HG02623 (cell line): ENCODE results near the gene RNF130.
"Not testable (repeated sequence)": the region's sequence is repeated elsewhere in the genome, so short reads cannot be mapped to it uniquely, and the experiment has no call there.

Experiments used
- ATAC-seq: cut with Tn5 transposase; IDR thresholded peaks from one replicate; pipeline ENCODE4 v1.9.1; 2021; ENCODE audit warnings: moderate library complexity; ENCODE audit not compliant: unreplicated experiment

The RNF130 gene

DNA sequence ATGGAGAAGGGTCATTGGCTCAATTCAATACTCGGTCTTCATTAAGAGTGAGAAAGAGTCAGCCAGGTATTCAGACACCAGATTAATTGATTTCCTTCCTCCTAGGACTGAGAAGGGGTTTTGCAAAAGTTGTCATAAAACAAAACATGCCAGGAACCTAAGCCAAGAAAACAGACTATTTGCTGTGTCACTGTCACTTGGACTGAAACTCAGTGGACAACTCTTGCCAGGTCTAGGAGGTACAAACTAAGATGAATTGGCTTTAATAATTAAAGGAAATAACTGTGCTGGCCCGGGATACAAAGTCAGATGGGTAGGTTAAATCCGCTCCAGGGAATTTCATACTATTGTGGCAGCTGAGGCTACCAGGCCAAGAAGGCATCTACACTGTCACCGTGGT is 92.8 kb downstream of the RNF130 start:
- no peak for ATAC-seq

DNA sequence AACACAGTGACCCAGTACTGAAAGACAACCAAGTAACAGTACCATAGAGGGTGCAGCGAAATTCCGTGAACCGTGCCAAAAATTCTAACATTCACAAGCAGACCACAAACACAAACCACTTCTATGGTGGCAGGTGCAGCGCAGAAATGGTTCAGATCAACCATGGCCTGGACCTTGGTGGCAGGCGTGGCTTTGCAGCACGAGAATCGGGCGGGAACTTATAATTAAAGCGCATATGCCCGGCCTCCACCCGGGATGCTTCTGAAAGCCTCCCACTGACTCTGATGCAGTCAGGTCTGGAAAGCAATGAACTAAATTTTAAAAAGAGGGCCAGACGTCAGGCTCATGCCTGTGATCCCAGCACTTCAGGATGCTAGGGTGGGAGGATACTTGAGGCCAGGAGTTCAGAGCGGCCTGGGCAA is 95.8 kb downstream of the RNF130 start:
- ATAC-seq, result no peak

DNA sequence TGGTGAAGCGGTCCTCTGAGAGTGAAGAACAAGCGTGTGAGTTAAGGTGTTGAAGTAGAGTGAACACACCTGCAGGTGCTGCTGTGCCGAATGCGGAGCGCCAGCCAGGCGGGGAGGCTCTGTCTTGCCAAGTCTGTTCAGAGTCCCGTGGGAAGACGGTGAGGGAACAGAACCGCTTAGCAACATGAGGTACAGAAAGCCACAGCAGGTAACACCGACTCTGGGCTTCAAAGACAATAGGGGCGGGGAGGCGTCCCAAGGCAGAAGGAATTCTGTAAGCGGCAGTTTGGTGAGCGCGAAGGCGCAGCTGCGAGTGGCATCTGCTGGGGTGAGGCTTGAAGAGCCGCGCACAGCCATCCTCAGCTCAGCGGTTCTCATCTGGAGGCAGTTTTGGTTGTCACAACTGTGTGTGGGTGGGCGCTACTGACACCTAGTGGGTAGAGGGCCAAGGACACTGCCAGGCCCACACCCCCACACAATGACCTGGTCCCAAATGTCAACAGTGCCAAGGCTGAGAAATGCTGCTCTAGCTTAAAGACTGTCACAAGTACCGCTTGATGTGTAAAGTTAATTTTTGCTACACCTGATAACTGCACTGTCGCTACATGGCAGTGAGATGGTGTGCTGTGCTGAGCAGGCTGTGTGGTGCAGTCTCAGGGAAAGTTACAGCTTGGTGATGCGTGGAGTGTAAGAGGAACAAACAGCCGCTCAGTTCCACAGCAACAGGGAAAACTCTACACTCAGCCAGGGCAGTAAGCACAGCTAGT is 96.4 kb downstream of the RNF130 start:
- ATAC-seq, result no peak

GRCh38 chr5:179974246-179974945 is 97.2 kb downstream of the RNF130 start:
- ATAC-seq, result no peak

DNA sequence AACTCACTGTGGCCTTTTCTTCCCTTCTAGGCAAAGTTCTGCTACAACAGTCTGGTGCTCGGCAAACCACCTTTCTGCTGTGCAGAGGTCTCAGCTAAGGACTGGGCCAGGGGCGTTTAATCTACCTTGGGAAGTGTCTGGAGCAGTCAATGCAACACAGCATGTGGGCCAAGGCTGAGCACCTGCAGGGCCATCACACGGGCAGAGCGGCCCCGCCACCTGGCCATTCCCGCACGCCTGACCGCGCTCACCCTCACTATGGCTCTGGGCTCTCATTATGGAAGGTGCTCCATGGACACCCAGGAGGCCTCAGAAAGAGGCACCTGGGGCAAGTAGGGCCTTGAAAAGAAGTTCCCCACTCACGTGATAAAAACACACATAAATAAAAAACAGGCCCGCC is 98.2 kb downstream of the RNF130 start:
- no peak for ATAC-seq

- no peak for ATAC-seq
Observed at GRCh38 chr5:179969110-179969509, 102.4 kb downstream of the RNF130 start.

DNA sequence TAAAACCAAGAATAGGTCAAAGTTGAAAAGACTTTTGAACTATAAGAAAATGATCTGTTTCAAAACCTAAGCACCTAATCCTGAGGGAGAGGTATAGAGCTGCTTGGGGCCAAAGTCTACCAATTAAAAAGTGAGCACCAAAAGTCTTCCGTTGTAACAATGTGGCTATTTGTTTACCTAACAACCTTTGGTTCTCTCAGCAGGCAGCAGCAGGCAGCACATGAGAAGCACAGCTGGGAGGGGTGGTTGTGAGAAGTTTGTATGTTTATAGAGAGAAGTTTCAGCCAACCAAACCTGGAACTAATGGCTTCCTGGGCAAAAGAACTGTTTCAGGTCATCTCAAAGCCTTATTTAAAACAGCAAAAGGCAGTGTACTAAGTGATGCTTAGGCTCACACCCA is 104.1 kb downstream of the RNF130 start:
- ATAC-seq, result no peak

DNA sequence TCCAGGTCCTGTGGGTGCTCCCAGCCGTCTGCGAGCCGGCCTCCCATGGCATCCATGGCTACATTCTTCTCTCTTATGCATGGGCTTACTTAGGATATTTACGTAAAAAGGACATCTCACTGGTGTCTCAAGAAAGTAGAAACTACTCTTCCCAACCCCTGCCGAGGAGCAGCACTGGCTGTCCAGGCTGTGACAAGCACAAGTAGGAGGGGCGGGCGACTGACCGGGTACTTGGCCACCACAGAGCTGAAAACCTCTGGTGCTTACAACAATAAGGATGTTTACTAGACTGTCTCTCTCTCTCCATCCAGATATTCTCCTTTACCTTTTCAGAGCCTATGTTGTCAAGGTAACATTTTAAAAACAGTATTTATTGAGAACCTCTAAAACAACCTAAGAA is 107.5 kb downstream of the RNF130 start:
- ATAC-seq, result no peak

- ATAC-seq, result no peak
Observed at GRCh38 chr5:179963375-179963774, 108.2 kb downstream of the RNF130 start.

DNA sequence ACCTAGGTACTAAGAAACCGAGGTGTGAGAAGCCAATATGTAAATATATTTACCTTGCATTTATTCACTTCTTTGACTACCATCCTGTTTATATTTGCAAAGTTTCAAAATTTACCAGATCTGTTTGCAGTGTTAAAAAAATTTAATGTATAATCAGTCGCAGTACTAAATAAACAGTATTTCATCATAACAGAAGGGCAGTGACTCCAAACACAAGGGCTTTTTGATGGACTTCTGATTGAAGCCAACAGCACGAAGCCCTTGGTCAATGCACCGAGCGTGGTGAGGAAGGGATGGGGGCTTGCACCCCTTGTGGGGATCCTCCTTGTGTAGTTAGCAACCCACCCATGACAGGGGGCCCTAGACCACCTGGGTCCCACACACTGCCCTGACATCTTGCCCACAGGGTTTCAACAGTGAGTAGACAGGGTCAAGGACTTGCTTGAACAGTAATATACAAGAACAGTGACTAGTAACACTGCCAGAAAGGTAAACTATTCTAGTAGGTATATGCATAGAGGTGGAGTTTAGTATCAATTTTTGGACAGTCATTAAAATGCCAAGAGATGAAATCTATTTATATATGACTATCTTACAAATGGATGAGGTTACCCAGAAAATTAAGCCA is 111.2 kb downstream of the RNF130 start:
- ATAC-seq, result no peak

DNA sequence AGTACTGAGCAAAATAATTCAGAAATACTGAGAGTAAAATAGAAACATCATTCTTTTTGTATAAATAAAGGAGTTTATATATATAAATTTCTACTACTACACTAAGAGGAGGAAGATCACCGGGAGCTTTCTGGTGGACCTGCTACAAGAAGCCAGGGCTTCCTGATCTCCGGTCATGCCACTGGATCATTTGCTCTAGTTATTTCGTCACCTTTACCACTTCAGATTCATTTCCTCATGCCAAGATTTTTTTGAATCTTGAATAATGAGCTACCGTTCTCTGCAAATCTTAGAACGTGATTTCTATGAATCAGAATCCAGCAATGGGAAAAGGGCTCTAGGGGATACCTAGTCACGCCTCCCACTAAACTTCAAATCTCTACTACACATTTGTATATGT is 111.9 kb downstream of the RNF130 start:
- no peak for ATAC-seq

DNA sequence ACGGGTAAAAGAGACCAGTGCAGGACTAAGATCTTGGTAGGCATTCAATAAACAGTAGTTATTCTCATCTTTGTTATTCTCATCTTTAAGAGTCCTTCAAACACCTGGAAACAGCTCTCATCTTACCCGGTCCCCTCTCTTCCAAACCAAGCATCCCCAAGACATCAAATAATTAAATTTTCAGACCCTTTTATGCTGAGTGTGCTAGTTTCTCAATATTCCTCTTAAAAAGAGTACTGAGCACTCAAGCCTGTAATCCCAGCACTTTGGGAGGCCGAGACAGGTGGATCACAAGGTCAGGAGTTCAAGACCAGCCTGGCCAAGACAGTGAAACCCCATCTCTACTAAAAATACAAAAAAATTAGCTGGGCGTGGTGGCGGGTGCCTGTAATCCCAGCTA is 112.4 kb downstream of the RNF130 start:
- ATAC-seq, result not testable (repeated sequence)

- no peak for ATAC-seq
Observed at GRCh38 chr5:179955630-179956029, 115.9 kb downstream of the RNF130 start.

GRCh38 chr5:179955062-179955461 is 116.5 kb downstream of the RNF130 start:
- ATAC-seq, result no peak

- no peak for ATAC-seq
Observed at GRCh38 chr5:179954434-179954833, 117.1 kb downstream of the RNF130 start.

DNA sequence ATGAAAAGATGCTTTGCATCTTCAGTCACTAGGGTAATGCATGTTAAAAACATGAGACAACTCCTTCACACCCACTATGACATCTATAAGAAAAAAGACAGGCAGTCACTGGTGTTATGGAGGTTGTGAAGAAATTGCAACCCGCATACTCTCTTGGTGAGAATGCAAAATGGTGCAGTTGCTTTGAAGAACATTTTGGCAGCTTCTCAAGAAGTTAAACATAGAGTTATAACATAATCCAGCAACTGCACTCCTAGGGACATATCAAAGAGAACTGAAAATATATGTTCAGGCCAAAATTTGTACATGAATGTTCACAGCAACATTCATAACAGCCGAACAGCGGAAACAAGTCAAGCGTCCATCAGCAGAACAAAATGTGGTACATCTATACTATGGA is 117.6 kb downstream of the RNF130 start:
- ATAC-seq, result no peak

GRCh38 chr5:179936976-179937681 is 134.4 kb downstream of the RNF130 start:
- ATAC-seq, result no peak

DNA sequence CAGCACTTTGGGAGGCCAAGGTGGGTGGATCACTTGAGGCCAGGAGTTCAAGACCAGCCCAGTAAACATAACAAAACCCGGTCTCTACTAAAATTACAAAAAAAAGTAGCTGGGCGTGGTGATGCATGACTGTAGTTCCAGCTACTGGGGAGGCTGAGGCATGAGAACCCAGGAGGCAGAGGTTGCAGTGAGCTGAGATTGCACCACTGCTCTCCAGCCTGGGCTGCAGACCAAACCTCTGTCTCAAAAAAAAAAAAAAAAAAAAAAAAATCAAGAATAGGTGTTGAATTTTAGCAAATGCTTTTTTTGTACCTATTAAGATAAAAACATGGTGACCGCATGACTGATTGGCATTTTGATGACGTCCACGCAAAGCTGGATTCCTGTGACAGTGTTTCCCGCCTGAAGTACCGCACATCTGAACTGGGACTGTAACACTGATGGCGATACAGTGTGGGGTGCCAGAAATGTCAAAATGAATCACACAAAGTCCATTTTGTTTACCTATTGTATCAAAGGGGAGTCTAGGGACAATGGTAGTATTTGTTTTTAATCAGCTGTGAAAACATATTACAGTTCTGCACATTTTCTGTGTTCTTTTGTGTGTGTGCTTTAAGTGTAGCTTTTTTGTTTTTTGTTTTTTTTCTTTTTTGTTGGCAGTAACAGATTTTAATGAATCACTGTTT is 140.6 kb downstream of the RNF130 start:
- ATAC-seq, result no peak

DNA sequence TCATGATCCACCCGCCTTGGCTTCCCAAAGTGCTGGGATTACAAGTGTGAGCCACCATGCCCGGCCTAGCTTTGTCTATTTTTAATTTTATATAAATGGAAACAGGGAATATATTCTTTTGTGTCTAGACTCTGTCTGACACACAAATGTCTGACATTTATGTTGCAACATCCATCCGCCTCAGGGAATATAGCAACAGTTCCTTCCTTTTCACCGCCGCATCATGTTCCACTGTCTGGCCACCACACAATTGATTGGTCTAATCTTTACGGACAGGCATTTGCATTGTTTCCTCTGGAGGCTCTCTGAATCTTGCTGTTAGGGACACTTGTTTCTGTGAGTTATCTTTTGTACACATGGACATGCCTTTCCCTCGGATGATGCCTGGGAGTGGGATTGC is 143.7 kb downstream of the RNF130 start:
- ATAC-seq, result no peak

DNA sequence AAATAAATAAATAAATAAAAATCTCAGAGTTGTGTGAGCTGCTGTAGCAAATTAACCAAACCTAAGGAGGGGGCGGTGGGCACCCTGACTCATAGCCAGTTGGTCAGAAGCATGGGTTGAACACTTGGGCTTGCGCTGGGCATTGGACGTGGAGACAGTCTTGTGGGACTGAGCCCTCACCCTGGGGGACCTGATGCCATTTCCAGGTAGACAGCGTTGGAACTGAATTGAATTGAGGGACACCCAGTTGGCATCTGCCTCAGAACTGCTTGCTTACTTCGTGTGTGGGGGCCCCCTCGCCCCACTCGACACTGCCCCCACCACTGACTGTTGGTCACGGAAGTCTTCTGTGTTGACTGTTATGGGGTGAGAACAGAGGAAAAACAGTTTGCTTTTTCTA is 144.9 kb downstream of the RNF130 start:
- ATAC-seq, result no peak

GRCh38 chr5:179923436-179923835 is 148.1 kb downstream of the RNF130 start:
- ATAC-seq, result no peak
